Cardiac muscle cell (in vitro differentiated cells and primary cell): ENCODE data around the gene TRMT10C. TPM values are rescaled to one million over a fixed set of nuclear protein-coding genes. Genes with fewer than 3 reads are reported as not detected.
"Not testable (repeated sequence)": the region's sequence is repeated elsewhere in the genome, so short reads cannot be mapped to it uniquely, and the experiment has no call there.

ENCODE experiments used
- DNase-seq, 2 donors: peaks; one replicate each; pipeline versions ENCODE4 v3.0.0 to v3.0.0-alpha.2; 2010 to 2017; ENCODE audit warnings: low read depth in 1 of 2, low spot score in 1 of 2
- H3K27ac ChIP-seq: fragments of 200-600 bp; sonication (generic); 2 replicates; pipeline ENCODE4 v1.5.1; 2016
- H3K27me3 ChIP-seq: fragments of 200-600 bp; sonication (generic); 2 replicates; pipeline ENCODE4 v1.6.0; 2016; ENCODE audit warnings: control low read depth
- H3K36me3 ChIP-seq: fragments of 200-600 bp; sonication (generic); 2 replicates; pipeline ENCODE4 v1.5.1; 2016; ENCODE audit warnings: control low read depth
- H3K4me1 ChIP-seq: fragments of 200-600 bp; sonication (generic); 2 replicates; pipeline ENCODE4 v1.8.1; 2017; ENCODE audit warnings: low read depth, mild to moderate bottlenecking, mixed run types
- H3K4me3 ChIP-seq: fragments of 200-600 bp; sonication (generic); 2 replicates; pipeline ENCODE4 v1.5.1; 2016; ENCODE audit warnings: mild to moderate bottlenecking
- H3K9me3 ChIP-seq: fragments of 200-600 bp; sonication (generic); 2 replicates; pipeline ENCODE4 v1.5.1; 2017; ENCODE audit warnings: low read depth, mild to moderate bottlenecking, control low read depth
- CTCF ChIP-seq: IDR thresholded peaks from 2 replicates; pipeline ENCODE4 v1.5.1; 2012; ENCODE audit warnings: low read depth, mild to moderate bottlenecking, low read length
- polyA plus RNA-seq: library from polyadenylated mRNA; unstranded; fragments of >200 nt; fragmentation: Nextera tagmentation; extraction: Ambion mirVana; gene quantifications from 2 replicates; pipeline ENCODE4 v1.2.1, GENCODE V29; 2016
- total RNA-seq: library from RNA; depleted of rRNA; stranded (reverse); fragments of >200 nt; gene quantifications from 2 replicates; pipeline ENCODE4 v1.2.3, GENCODE V29; 2016

TRMT10C gene
- total and polyA plus RNA-seq, 2 experiments from 2014 or later: 20.8 to 40.6 TPM

DNA sequence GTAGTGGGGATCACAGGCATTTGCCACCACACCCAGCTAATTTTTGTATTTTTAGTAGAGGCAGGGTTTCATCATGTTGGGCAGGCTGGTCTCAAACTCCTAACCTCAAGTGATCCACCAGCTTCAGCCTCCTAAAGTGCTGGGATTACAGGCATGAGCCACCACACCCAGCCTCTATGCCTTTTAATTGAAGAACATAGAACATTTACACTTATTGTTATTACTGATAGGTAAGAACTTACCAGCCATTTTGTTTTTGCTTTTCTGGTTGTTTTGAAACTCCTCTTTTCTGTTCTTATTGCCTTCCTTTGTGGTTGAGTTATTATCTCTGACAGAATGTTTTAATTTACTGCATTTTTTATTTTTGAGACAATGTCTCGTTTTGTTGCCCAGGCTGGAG is 41.5 kb downstream of the TRMT10C start:
- H3K4me1 ChIP-seq: no peaks in the 10 kb centered on the region
- no peak for DNase-seq
- H3K4me3 ChIP-seq: no peak overlapping the region
- H3K27ac ChIP-seq: no peak overlapping the region
- no peak for TF ChIP-seq CTCF
- no peaks in the 10 kb centered on the region for H3K9me3 ChIP-seq
- no peaks in the 10 kb centered on the region for H3K27me3 ChIP-seq
- no peaks in the 10 kb centered on the region for H3K36me3 ChIP-seq

- not testable (repeated sequence) for H3K4me3 ChIP-seq, DNase-seq, H3K9me3 ChIP-seq, H3K27me3 ChIP-seq, H3K27ac ChIP-seq, H3K4me1 ChIP-seq, H3K36me3 ChIP-seq
These were observed 43.7 kb downstream of the TRMT10C start for GRCh38 chr3:101605398-101605797.

GRCh38 chr3:101611023-101611422 is 49.4 kb downstream of the TRMT10C start:
- TF ChIP-seq CTCF: no peak
- Histone ChIP-seq H3K36me3 (no peaks in the 10 kb centered on the region), H3K27me3 (no peaks in the 10 kb centered on the region), H3K27ac (no peak overlapping the region), H3K4me1 (no peaks in the 10 kb centered on the region), H3K4me3 (no peak overlapping the region), H3K9me3 (no peaks in the 10 kb centered on the region)
- no peak for DNase-seq

DNA sequence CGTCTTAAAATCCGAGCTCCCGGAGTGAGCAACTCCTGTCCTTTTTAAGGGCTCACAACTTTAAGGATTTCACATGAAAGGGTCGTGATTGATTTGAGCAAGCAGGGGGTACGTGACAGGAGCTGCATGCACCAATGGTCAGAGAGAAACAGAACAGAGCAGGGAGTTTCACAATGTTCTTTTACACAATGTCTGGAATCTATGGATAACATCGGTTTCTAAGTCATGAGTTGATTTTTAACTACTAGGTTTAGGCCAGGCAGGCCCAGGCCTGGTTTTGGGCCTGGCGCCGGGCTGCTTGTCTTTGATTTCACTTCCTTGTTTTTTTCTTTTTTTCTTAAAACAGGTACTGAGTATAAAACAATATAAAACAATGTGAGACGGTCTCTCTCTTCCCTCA is 51.3 kb downstream of the TRMT10C start:
- H3K9me3 ChIP-seq, H3K36me3 ChIP-seq, H3K4me3 ChIP-seq, H3K27me3 ChIP-seq, DNase-seq, H3K27ac ChIP-seq, H3K4me1 ChIP-seq: not testable (repeated sequence)

- Histone ChIP-seq H3K36me3 (no peaks in the 10 kb centered on the region), H3K27me3 (no peaks in the 10 kb centered on the region), H3K4me3 (no peak overlapping the region), H3K4me1 (no peaks in the 10 kb centered on the region), H3K27ac (no peak overlapping the region), H3K9me3 (no peaks in the 10 kb centered on the region)
- no peak for TF ChIP-seq CTCF
- no peak for DNase-seq
These were observed 53.9 kb downstream of the TRMT10C start for GRCh38 chr3:101615525-101615924.

Other genes starting within 250 kb of the TRMT10C start
- 0.33 and 0.49 TPM in 2 replicates for gene IMPG2, start 241.3 kb upstream of the TRMT10C start, total RNA-seq
- gene IMPG2, start 241.3 kb upstream of the TRMT10C start, polyA plus RNA-seq: 0.12 TPM in 1 of 2 replicates, not detected in the other
- gene SENP7, start 48.7 kb upstream of the TRMT10C start, total RNA-seq: 12.2 and 18.9 TPM in 2 replicates
- gene SENP7, start 48.7 kb upstream of the TRMT10C start, polyA plus RNA-seq: 8.2 and 12.7 TPM in 2 replicates
- gene PCNP, start 12.3 kb downstream of the TRMT10C start, total RNA-seq: 47.6 and 64.5 TPM in 2 replicates
- 119 and 157 TPM in 2 replicates for gene PCNP, start 12.3 kb downstream of the TRMT10C start, polyA plus RNA-seq
- gene ZBTB11, start 115.3 kb downstream of the TRMT10C start, total RNA-seq: 9.0 and 15.8 TPM in 2 replicates
- gene ZBTB11, start 115.3 kb downstream of the TRMT10C start, polyA plus RNA-seq: 7.3 and 8.7 TPM in 2 replicates
- gene RPL24, start 124.8 kb downstream of the TRMT10C start, total RNA-seq: 1,120 and 1,418 TPM in 2 replicates
- gene RPL24, start 124.8 kb downstream of the TRMT10C start, polyA plus RNA-seq: 557 and 617 TPM in 2 replicates
- 11.8 and 20.4 TPM in 2 replicates for gene CEP97, start 162.7 kb downstream of the TRMT10C start, total RNA-seq
- 3.4 and 7.7 TPM in 2 replicates for gene CEP97, start 162.7 kb downstream of the TRMT10C start, polyA plus RNA-seq
- 4.9 and 7.7 TPM in 2 replicates for gene NXPE3, start 217.3 kb downstream of the TRMT10C start, total RNA-seq
- 6.7 and 7.3 TPM in 2 replicates for gene NXPE3, start 217.3 kb downstream of the TRMT10C start, polyA plus RNA-seq